Gastrocnemius medialis (tissue), 4 donors: ENCODE data around the gene KCP.

ENCODE experiments used
- CTCF ChIP-seq, 5 experiments: fragments of 450-650 bp in 3 of 5; fragments of 200-600 bp in 2 of 5; sonication (generic) in 2 of 5; IDR thresholded peaks in 4 of 5; conservative IDR thresholded peaks in 1 of 5; 1 replicate in 4 of 5; 2 replicates in 1 of 5; pipeline ENCODE4 v1.5.1; 2016 to 2019; ENCODE audit warnings: antibody characterized with exemption in 5 of 5, mild to moderate bottlenecking in 3 of 5, moderate library complexity in 3 of 5
- POLR2A ChIP-seq, 2 donors: fragments of 450-650 bp; IDR thresholded peaks; one replicate each; pipeline ENCODE4 v1.6.1; 2017; ENCODE audit warnings: antibody characterized with exemption in 2 of 2, mild to moderate bottlenecking in 2 of 2, moderate library complexity in 2 of 2

- TF ChIP-seq CTCF (IDR thresholded peaks at IDR 0.05 in 4 of 5, conservative IDR thresholded peaks at IDR 0.05 in 1 of 5) (no peak), POLR2A (IDR thresholded peaks at IDR 0.05) (no peak)
These were observed 45.2 kb downstream of the KCP start for GRCh38 chr7:128865303-128865702.
